GM23338 (cell line): ENCODE measurements around the gene FRMD3. TPM values are rescaled to one million over a fixed set of nuclear protein-coding genes. Genes with fewer than 3 reads are reported as not detected.

ENCODE experiments used
- ATAC-seq: fragments of 200-7000 bp; cut with Tn5 transposase; 3 replicates; pipeline ENCODE4 v1.9.1; 2020
- DNase-seq: peaks from one replicate; pipeline ENCODE4 v3.0.0-alpha.2; 2015; ENCODE audit warnings: low spot score
- H2AFZ ChIP-seq: fragments of 200-600 bp; sonication (generic); 2 replicates; pipeline ENCODE4 v1.8.0; 2016; ENCODE audit warnings: antibody characterized with exemption, mild to moderate bottlenecking, moderate library complexity
- H3F3A ChIP-seq: fragments of 200-600 bp; sonication (generic); replicated peaks from 2 replicates; pipeline ENCODE4 v1.8.0; 2017; ENCODE audit warnings: antibody characterized with exemption, mixed run types, low read depth
- H3K27ac ChIP-seq: fragments of 200-600 bp; sonication (generic); 2 replicates; pipeline ENCODE4 v1.6.1; 2016; ENCODE audit warnings: low read depth
- H3K27me3 ChIP-seq: fragments of 200-600 bp; sonication (generic); 2 replicates; pipeline ENCODE4 v1.8.0; 2016; ENCODE audit warnings: mild to moderate bottlenecking, mixed run types, moderate library complexity; ENCODE audit not compliant: insufficient read depth
- H3K36me3 ChIP-seq: fragments of 200-600 bp; sonication (generic); 2 replicates; pipeline ENCODE4 v1.8.0; 2016; ENCODE audit warnings: mild to moderate bottlenecking; ENCODE audit not compliant: insufficient read depth
- H3K4me1 ChIP-seq: fragments of 200-600 bp; sonication (generic); 2 replicates; pipeline ENCODE4 v1.8.0; 2016; ENCODE audit warnings: mild to moderate bottlenecking, moderate library complexity; ENCODE audit not compliant: insufficient read depth
- H3K4me2 ChIP-seq: fragments of 200-600 bp; sonication (generic); 2 replicates; pipeline ENCODE4 v1.7.1; 2017; ENCODE audit warnings: mixed run types
- H3K4me3 ChIP-seq: fragments of 200-600 bp; sonication (generic); 2 replicates; pipeline ENCODE4 v1.6.1; 2016; ENCODE audit warnings: mixed run types
- H3K79me2 ChIP-seq: fragments of 200-600 bp; sonication (generic); replicated peaks from 2 replicates; pipeline ENCODE4 v1.8.0; 2017; ENCODE audit warnings: mild to moderate bottlenecking; ENCODE audit not compliant: insufficient read depth
- H3K9me2 ChIP-seq: fragments of 200-600 bp; sonication (generic); 2 replicates; pipeline ENCODE4 v1.8.0; 2017; ENCODE audit not compliant: insufficient read depth
- H4K20me1 ChIP-seq: fragments of 200-600 bp; sonication (generic); replicated peaks from 2 replicates; pipeline ENCODE4 v1.8.0; 2017; ENCODE audit warnings: mild to moderate bottlenecking; ENCODE audit not compliant: insufficient read depth
- H3K27ac Mint-ChIP-seq: 2 replicates; pipeline ENCODE4 v1.8.0; 2020; ENCODE audit warnings: inconsistent platforms, mild to moderate bottlenecking, moderate library complexity, mixed read lengths
- H3K27me3 Mint-ChIP-seq: 3 replicates; pipeline ENCODE4 v1.8.0; 2022; ENCODE audit warnings: low read depth, mild to moderate bottlenecking, moderate library complexity, mixed read lengths, inconsistent platforms; ENCODE audit not compliant: insufficient read depth, poor library complexity
- H3K36me3 Mint-ChIP-seq: 3 replicates; pipeline ENCODE4 v1.8.0; 2021; ENCODE audit warnings: low read depth, mild to moderate bottlenecking, inconsistent platforms, moderate library complexity, mixed read lengths
- H3K4me1 Mint-ChIP-seq: 3 replicates; pipeline ENCODE4 v1.8.0; 2020; ENCODE audit warnings: mild to moderate bottlenecking, inconsistent platforms, mixed read lengths
- H3K4me3 Mint-ChIP-seq: 3 replicates; pipeline ENCODE4 v1.8.0; 2021; ENCODE audit warnings: moderate library complexity, mild to moderate bottlenecking, inconsistent platforms, mixed read lengths
- H3K9me3 Mint-ChIP-seq: 3 replicates; pipeline ENCODE4 v1.8.0; 2020; ENCODE audit warnings: moderate library complexity, mild to moderate bottlenecking, inconsistent platforms, mixed read lengths
- ETS1 ChIP-seq: IDR thresholded peaks from 2 replicates; pipeline ENCODE4 v1.6.1; 2016; ENCODE audit warnings: antibody characterized with exemption
- EZH2 ChIP-seq: fragments of 200-600 bp; sonication (generic); IDR thresholded peaks from one replicate; pipeline ENCODE4 v1.8.0; 2017; ENCODE audit warnings: antibody characterized with exemption, mild to moderate bottlenecking, low read depth; ENCODE audit not compliant: unreplicated experiment
- EZH2phosphoT487 ChIP-seq: fragments of 200-600 bp; sonication (generic); IDR thresholded peaks from one replicate; pipeline ENCODE4 v1.8.1; 2018; ENCODE audit warnings: antibody characterized with exemption; ENCODE audit not compliant: unreplicated experiment
- JUNB ChIP-seq: IDR thresholded peaks from one replicate; pipeline ENCODE4 v1.6.1; 2016; ENCODE audit warnings: antibody characterized with exemption; ENCODE audit not compliant: unreplicated experiment
- NANOG ChIP-seq: IDR thresholded peaks from 2 replicates; pipeline ENCODE4 v1.6.1; 2016; ENCODE audit warnings: antibody characterized with exemption, borderline replicate concordance
- POLR2AphosphoS5 ChIP-seq: IDR thresholded peaks from 2 replicates; pipeline ENCODE4 v1.6.1; 2016; ENCODE audit warnings: antibody characterized with exemption, low read depth
- REST ChIP-seq: IDR thresholded peaks from one replicate; pipeline ENCODE4 v1.6.1; 2018; ENCODE audit warnings: antibody characterized with exemption; ENCODE audit not compliant: unreplicated experiment
- STAT1 ChIP-seq: IDR thresholded peaks from one replicate; pipeline ENCODE4 v1.6.1; 2016; ENCODE audit warnings: antibody characterized with exemption; ENCODE audit not compliant: unreplicated experiment
- ZNF331 ChIP-seq: fragments of 250-450 bp; sonication (Bioruptor Pico); IDR thresholded peaks from 2 replicates; pipeline ENCODE4 v1.5.0; 2020; ENCODE audit warnings: low read depth, mild to moderate bottlenecking, moderate library complexity
- ZNF462 ChIP-seq: fragments of 250-450 bp; sonication (Bioruptor Pico); IDR thresholded peaks from 2 replicates; pipeline ENCODE4 v1.5.0; 2020; ENCODE audit warnings: mild to moderate bottlenecking, moderate library complexity
- polyA plus RNA-seq: library from polyadenylated mRNA; unstranded; fragments of >200 nt; fragmentation: Nextera tagmentation; extraction: Ambion mirVana; gene quantifications from 2 replicates; pipeline ENCODE4 v1.2.1, GENCODE V29; 2016
- total RNA-seq: library from RNA; depleted of rRNA; stranded (reverse); fragments of >200 nt; shearing (Covaris generic); gene quantifications from 2 replicates; pipeline ENCODE4 v1.2.3, GENCODE V29; 2014

Gene FRMD3
- total and polyA plus RNA-seq, 2 experiments from 2014 or later: 0.47 to 1.2 TPM

- H3K27me3 Mint-ChIP-seq: no peaks in the 10 kb centered on the region
- Histone ChIP-seq H3K36me3 (no peaks in the 10 kb centered on the region), H3K4me1 (peaks cover 11% of the 10 kb centered on the region), H4K20me1 (no peaks in the 10 kb centered on the region), H2AFZ (no peak overlapping the region), H3K9me2 (peaks cover 6% of the 10 kb centered on the region; the same call in 1 of the 2 replicates), H3F3A (no peaks in the 10 kb centered on the region), H3K27me3 (no peaks in the 10 kb centered on the region), H3K4me2 (no peak overlapping the region), H3K27ac (no peak overlapping the region), H3K79me2 (no peaks in the 10 kb centered on the region), H3K4me3 (no peak overlapping the region)
- H3K4me1 Mint-ChIP-seq: peaks cover 2% of the 10 kb centered on the region; the same call in 2 of the 3 replicates
- H3K9me3 Mint-ChIP-seq: no peaks in the 10 kb centered on the region
- ATAC-seq (no peak), DNase-seq (no peak)
- H3K27ac Mint-ChIP-seq: no peak overlapping the region
- no peak overlapping the region for H3K4me3 Mint-ChIP-seq
- no peak for TF ChIP-seq JUNB
- no peak for TF ChIP-seq REST
- TF ChIP-seq POLR2AphosphoS5: no peak
- TF ChIP-seq ETS1: no peak
- no peak for TF ChIP-seq EZH2phosphoT487
- TF ChIP-seq NANOG: no peak
- no peak for TF ChIP-seq ZNF331 (CRISPR knock-in tag)
- TF ChIP-seq STAT1: no peak
- TF ChIP-seq ZNF462 (CRISPR knock-in tag): no peak
- no peak for TF ChIP-seq EZH2
- H3K36me3 Mint-ChIP-seq: no peaks in the 10 kb centered on the region; the same call in 2 of the 3 replicates
Observed at GRCh38 chr9:83285445-83286225, 252.6 kb downstream of the FRMD3 start.
